Tibial nerve (tissue), 4 donors: ENCODE results near the gene MARK2. TPM values are rescaled to one million over a fixed set of nuclear protein-coding genes. Genes with fewer than 3 reads are reported as not detected.

Source experiments
- DNase-seq, 2 donors: peaks; one replicate each; pipeline ENCODE4 v3.0.0-alpha.2; 2019; ENCODE audit warnings: low spot score in 2 of 2
- H3K27ac ChIP-seq, 4 donors: fragments of 200-600 bp; sonication (generic) in 3 of 4; one replicate each; pipeline ENCODE4 v1.5.1; 2017 to 2019; ENCODE audit warnings: mild to moderate bottlenecking in 1 of 4
- H3K27me3 ChIP-seq, 2 donors: fragments of 200-600 bp; sonication (generic) in 1 of 2; one replicate each; pipeline versions ENCODE4 v1.5.1 to v1.6.0; 2017 to 2019
- H3K36me3 ChIP-seq, 3 donors: fragments of 200-600 bp; sonication (generic); one replicate each; pipeline ENCODE4 v1.5.1; 2018 to 2019
- H3K4me1 ChIP-seq, 4 donors: fragments of 200-600 bp; sonication (generic) in 3 of 4; one replicate each; pipeline ENCODE4 v1.5.1; 2017 to 2019
- H3K4me3 ChIP-seq, 4 donors: fragments of 200-600 bp; sonication (generic) in 3 of 4; one replicate each; pipeline ENCODE4 v1.5.1; 2017 to 2019; ENCODE audit warnings: mild to moderate bottlenecking in 1 of 4, moderate library complexity in 1 of 4
- H3K9me3 ChIP-seq, 4 donors: fragments of 200-600 bp; sonication (generic) in 3 of 4; one replicate each; pipeline ENCODE4 v1.5.1; 2017 to 2019
- EP300 ChIP-seq, 2 donors: sonication (generic); formaldehyde crosslinking; IDR thresholded peaks; one replicate each; pipeline ENCODE4 v1.6.1; 2017; ENCODE audit warnings: antibody characterized with exemption in 2 of 2, mild to moderate bottlenecking in 1 of 2
- POLR2A ChIP-seq, 2 donors: fragments of 450-650 bp; IDR thresholded peaks; one replicate each; pipeline ENCODE4 v1.6.1; 2017; ENCODE audit warnings: antibody characterized with exemption in 2 of 2, mild to moderate bottlenecking in 2 of 2, moderate library complexity in 2 of 2
- WGBS, 2 donors: methylation state at CpG; one replicate each; pipeline ENCODE4 v1.1.5; 2018; 5-methylcytosine and 5-hydroxymethylcytosine counted together
- total RNA-seq, 4 donors: library from RNA; depleted of rRNA; stranded (reverse); fragments of >200 nt; gene quantifications; one replicate each; pipeline ENCODE4 v1.1.0, GENCODE V29; 2016
- TF ChIP-seq, protein P1 (sequence below), 5 experiments: fragments of 200-600 bp in 3 of 5; fragments of 450-650 bp in 2 of 5; sonication (generic) in 3 of 5; IDR thresholded peaks; one replicate each; pipeline ENCODE4 v1.5.1; 2016 to 2019; ENCODE audit warnings: antibody characterized with exemption in 5 of 5, mild to moderate bottlenecking in 3 of 5, moderate library complexity in 2 of 5

The MARK2 gene
- total RNA-seq, 4 donors from 2014 or later, result 22.1 to 32.1 (median 23.6) TPM

DNA sequence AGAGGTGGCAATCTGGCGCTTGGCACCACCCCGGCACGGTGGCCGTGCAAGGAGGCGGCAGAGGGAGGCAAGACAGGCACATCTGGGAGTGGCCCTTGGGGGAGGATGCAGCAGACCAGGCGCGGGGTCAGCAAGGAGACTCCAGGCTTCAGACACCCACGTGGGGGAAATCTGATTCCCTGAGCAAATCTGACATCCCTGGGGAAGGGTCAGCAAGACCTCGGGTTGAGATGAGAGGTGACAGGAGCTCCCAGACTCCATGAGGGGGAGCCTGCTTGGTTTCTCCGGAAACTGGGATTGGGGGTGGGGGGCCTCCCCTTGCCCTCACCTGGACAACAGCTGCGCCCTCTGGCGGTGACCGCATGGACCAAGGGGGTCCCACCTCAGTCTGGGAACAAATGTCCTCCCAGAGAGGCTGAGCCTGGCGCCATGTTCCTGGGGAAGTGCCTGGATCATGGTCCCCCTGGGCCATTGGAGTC is 82.1 kb downstream of the MARK2 start:
- H3K4me1 ChIP-seq, result peaks cover 0 to 47% (median 38%) of the 10 kb centered on the region in 4 donors
- H3K36me3 ChIP-seq, result no peaks in the 10 kb centered on the region
- no peak overlapping the region for H3K4me3 ChIP-seq
- WGBS, 2 donors, result 41 to 45% methylated on average over 12 to 14 of the region's 14 CpGs
- H3K27me3 ChIP-seq, result no peaks in the 10 kb centered on the region
- H3K9me3 ChIP-seq, result no peaks in the 10 kb centered on the region
- no peak for TF ChIP-seq EP300 (IDR thresholded peaks at IDR 0.05)
- no peak for TF ChIP-seq POLR2A (IDR thresholded peaks at IDR 0.05)
- TF ChIP-seq, protein P1, sequence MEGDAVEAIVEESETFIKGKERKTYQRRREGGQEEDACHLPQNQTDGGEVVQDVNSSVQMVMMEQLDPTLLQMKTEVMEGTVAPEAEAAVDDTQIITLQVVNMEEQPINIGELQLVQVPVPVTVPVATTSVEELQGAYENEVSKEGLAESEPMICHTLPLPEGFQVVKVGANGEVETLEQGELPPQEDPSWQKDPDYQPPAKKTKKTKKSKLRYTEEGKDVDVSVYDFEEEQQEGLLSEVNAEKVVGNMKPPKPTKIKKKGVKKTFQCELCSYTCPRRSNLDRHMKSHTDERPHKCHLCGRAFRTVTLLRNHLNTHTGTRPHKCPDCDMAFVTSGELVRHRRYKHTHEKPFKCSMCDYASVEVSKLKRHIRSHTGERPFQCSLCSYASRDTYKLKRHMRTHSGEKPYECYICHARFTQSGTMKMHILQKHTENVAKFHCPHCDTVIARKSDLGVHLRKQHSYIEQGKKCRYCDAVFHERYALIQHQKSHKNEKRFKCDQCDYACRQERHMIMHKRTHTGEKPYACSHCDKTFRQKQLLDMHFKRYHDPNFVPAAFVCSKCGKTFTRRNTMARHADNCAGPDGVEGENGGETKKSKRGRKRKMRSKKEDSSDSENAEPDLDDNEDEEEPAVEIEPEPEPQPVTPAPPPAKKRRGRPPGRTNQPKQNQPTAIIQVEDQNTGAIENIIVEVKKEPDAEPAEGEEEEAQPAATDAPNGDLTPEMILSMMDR (IDR thresholded peaks at IDR 0.05), result peak in 2 of 5 experiments; percentile 21 to 23
- DNase-seq, result no peak
- H3K27ac ChIP-seq, result peak overlapping the region in 1 of 4 donors; percentile 11

DNA sequence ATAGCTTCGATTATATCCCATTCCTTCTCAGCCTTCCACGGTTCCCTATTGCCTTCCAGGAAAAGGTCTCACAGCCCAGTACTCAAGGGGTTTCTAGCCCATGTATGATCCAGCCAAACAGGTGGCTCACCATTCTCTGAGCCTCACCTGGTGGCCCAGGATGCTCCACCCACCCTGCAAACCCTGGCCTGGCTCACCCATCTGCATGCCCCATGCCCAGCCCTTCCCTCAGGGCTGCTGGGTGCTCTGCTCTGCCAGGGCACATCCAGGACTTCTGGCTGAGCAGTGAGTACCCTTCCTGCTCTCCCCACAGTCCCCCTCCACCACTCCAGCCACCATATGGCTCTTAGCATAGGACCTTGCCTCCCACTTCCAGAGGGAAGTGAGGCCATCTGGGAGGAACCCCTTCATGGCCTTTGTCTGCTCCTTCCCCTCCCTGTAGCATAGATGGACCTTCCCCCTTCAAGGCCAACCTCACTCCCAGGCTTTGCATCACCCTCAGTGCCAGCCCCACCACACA is 83.8 kb downstream of the MARK2 start:
- no peak for DNase-seq
- peaks cover 0 to 31% (median 23%) of the 10 kb centered on the region in 4 donors for H3K4me1 ChIP-seq
- no peaks in the 10 kb centered on the region for H3K36me3 ChIP-seq
- no peaks in the 10 kb centered on the region for H3K9me3 ChIP-seq
- 77 to 79% methylated on average over 2 of the region's 2 CpGs for WGBS, 2 donors
- no peaks in the 10 kb centered on the region for H3K27me3 ChIP-seq
- H3K27ac ChIP-seq, result no peak overlapping the region
- TF ChIP-seq EP300 (IDR thresholded peaks at IDR 0.05), result no peak
- no peak for TF ChIP-seq POLR2A (IDR thresholded peaks at IDR 0.05)
- TF ChIP-seq, protein P1 (IDR thresholded peaks at IDR 0.05), result no peak
- no peak overlapping the region for H3K4me3 ChIP-seq

- TF ChIP-seq, protein P1 (IDR thresholded peaks at IDR 0.05), result no peak
- no peak for TF ChIP-seq POLR2A (IDR thresholded peaks at IDR 0.05)
- TF ChIP-seq EP300 (IDR thresholded peaks at IDR 0.05), result no peak
- Histone ChIP-seq H3K4me3 (no peak overlapping the region), H3K36me3 (no peaks in the 10 kb centered on the region), H3K9me3 (no peaks in the 10 kb centered on the region), H3K27me3 (no peaks in the 10 kb centered on the region), H3K4me1 (peaks cover 0 to 25% (median 19%) of the 10 kb centered on the region in 4 donors), H3K27ac (no peak overlapping the region)
- 47% methylated on average over 4 of the region's 4 CpGs for WGBS, 2 donors
- no peak for DNase-seq
Measured at GRCh38 chr11:63923319-63923718, 84.4 kb downstream of the MARK2 start.

- no peaks in the 10 kb centered on the region for H3K4me1 ChIP-seq
Measured at GRCh38 chr11:63929616-63930015, 90.7 kb downstream of the MARK2 start.

DNA sequence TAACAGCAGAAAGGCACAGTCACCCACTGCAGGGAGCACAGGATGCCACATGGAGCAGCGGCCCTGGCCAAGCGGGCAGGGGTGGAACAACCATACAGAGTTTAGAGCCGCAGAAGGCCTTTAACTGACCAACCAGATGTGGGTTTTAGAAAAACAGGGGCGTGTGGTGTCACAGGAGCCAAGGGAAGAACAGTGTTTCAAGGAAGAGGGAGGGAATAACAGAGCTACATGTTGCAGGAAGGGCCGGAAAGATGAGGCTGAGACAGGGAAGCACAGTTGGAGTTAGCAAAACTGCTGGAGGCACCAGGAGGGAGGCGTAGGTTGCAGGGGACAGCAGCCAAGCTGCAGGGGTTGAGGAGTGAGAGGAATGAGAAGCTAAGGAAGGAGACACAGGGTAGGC is 92.1 kb downstream of the MARK2 start:
- Histone ChIP-seq H3K36me3 (no peaks in the 10 kb centered on the region), H3K27me3 (no peaks in the 10 kb centered on the region), H3K9me3 (no peaks in the 10 kb centered on the region), H3K4me3 (no peak overlapping the region), H3K27ac (no peak overlapping the region), H3K4me1 (no peaks in the 10 kb centered on the region)
- TF ChIP-seq EP300 (IDR thresholded peaks at IDR 0.05), result no peak
- TF ChIP-seq POLR2A (IDR thresholded peaks at IDR 0.05), result no peak
- TF ChIP-seq, protein P1 (IDR thresholded peaks at IDR 0.05), result no peak
- 46 to 64% methylated on average over 6 of the region's 6 CpGs for WGBS, 2 donors
- DNase-seq, result no peak

More at GRCh38 chr11:63929616-63930015, 90.7 kb downstream of the MARK2 start:
- no peak for DNase-seq
- no peak overlapping the region for H3K4me3 ChIP-seq
- TF ChIP-seq POLR2A (IDR thresholded peaks at IDR 0.05) (no peak), EP300 (IDR thresholded peaks at IDR 0.05) (no peak)
- TF ChIP-seq, protein P1 (IDR thresholded peaks at IDR 0.05), result no peak
- no peaks in the 10 kb centered on the region for H3K9me3 ChIP-seq
- H3K27me3 ChIP-seq, result no peaks in the 10 kb centered on the region
- no peak overlapping the region for H3K27ac ChIP-seq
- WGBS, 2 donors, result 82 to 84% methylated on average over 5 of the region's 5 CpGs
- no peaks in the 10 kb centered on the region for H3K36me3 ChIP-seq
